Stromal cell of bone marrow (primary cell): Measurements from ENCODE around the gene RRAGD.

ENCODE experiments used
- DNase-seq: peaks from one replicate; pipeline ENCODE4 v3.0.0-alpha.2; 2012; ENCODE audit warnings: low read depth

Gene RRAGD

GRCh38 chr6:89339565-89339964 lies 72.5 kb downstream of the RRAGD start:
- DNase-seq = no peak

GRCh38 chr6:89335164-89335563 lies 76.9 kb downstream of the RRAGD start:
- DNase-seq = no peak

GRCh38 chr6:89330910-89331309 lies 81.2 kb downstream of the RRAGD start:
- DNase-seq = no peak

DNA sequence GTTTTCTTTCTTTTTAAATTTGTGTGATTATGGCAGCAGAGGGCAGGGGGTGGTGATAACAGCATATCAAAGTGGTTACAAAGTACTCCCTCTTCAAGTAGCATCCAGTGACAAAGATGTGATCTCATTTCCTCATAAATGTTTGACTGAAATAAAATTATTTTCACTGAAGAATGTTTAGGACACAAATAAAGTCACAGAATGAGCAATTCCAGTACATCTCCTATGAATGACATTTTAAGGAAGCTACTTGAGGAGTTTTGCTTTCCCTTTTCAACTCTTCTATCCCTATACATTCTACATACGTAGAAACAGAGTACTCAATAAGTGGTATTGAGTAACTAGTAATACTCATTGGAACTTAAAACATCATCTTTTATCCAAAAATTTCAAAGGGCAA lies 83.1 kb downstream of the RRAGD start:
- DNase-seq = no peak

DNA sequence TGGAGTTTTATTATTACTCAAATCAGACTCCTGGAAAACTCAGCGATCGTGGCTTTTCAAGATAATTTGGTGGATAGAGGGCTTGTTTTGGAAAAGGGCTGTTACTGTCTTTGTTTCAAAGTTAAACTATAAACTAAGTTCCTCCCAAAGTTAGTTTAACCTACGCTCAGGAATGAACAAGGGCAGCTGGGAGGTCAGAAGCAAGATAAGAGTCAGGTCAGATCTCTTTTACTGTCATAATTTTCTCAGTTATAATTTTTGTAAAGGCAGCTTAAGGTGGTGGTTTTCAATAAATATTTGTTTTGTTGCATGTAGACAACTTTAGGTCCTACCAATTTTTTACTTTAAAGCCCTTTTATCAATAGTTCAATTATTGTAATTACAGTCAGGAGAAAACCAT lies 87.8 kb downstream of the RRAGD start:
- DNase-seq = no peak

DNA sequence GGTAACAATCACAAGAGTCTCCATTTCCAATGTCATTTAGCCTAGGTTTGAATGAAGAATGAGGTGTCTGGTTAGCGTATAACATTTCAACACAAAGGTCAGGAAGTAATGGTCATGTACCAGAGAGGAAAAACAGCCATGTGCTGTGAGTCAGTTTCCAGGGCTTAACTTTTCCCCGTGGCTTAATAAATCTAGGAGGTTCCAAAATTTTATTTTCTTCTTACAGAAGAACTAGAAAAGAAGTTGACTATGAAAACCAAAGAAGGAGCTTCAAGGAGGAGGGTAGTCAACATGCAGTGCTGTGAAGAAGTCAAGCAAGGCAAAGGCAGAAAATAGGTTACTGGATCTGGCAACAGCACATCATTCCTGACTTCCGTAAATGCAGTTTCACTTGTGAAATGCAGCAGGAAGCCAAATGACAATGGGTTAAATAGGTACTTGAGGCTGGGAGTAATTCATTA lies 88.5 kb downstream of the RRAGD start:
- DNase-seq = peak; percentile 4

DNA sequence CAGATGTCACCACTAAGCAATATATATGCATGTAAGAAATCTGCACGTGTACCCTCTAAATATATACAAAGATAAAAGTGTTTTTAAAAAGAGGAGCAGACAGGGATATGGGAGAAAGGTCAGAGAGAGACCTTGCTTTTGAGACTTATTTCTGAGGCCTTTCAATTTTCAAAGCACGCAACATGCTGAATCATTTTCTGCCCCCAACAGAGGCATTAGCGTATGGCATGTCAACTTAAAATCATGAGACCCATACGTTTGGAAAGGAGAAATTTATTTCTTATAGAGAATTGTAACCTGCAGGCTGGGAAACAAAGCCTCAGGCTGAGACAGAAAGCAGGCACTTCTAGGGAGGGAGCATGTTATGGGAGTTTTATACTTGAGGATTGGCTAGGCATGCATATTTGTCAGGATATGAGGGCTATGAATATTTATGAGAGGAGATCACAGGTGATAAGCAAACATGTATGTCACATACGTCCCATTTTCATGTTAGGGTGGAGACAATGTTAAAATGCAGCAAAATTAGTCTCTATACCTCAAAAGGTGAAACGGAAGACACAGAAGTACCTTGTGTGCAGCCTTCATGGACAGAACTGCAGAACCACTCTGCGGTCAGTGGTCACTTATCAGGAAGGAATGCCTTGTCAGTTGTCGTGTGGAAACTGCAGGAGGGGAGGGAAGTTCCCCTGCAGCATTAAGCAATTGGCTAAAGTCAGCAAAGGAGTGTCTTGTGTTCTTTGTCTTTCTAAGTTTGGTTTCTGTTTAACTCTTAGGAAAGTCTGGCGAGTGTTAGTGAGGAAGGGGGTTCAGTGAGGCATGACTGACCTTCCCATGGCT lies 90.7 kb downstream of the RRAGD start:
- no peak for DNase-seq

DNA sequence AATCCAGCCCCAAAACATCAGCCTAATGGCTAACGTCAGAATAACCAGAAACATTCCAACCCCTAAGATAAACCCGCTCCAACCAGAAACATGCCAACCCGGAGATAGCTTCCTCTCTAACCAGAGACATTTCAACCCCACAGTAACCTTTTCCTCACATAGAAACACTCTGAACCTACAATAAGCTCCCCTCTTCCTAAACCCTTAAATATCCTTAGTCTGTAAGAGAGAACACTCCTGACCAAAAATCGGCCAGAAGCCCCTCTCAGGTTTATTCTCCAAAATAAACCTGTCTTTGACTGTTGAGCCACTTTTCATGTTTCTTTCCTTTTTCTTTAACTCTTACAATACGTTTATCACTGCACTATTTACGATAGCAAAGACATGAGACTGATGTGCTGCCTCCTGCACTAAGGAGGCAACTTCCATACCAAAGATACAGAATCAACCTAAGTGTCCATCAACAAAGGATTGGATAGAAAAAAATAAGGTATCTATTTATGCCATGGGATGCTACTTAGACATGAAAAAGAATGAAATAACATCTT lies 92.0 kb downstream of the RRAGD start:
- DNase-seq = no peak

- DNase-seq = no peak
These were observed 95.0 kb downstream of the RRAGD start for GRCh38 chr6:89317067-89317466.

DNA sequence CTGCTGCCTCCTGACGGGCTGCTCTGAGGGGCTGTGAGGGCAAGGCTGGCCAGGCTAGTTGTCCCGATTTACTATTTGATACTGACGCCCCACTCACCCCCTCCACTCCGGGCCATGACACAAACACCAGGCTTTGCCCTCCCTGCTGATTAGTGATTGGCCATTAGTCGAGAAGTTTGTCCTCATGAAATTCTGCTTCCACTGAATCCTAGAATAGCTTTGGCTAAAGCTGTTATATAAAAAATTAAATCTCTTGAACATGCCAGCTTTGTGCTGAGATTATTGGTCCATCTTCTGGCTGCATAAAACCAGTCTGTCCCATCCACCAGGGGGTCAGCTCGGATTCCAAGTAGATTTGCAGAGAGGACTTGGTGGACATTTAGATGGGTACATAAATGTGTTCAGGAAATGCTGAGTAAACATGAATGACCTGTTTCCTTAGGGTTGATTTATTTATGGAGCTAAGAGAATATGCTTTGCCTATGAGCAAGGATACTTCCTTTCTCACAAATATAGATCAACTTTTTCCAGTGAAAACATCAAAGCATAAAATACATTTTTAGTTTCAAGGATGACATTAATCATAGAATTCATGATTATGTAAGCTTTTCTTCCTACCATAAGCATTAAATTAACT lies 96.7 kb downstream of the RRAGD start, which contains the start of gene GABRR2:
TSS of gene GABRR2 (minus strand) at position 51 of the 637 bp plus-strand sequence. CDS start 134 bp downstream, outside the sequence.
- DNase-seq = no peak

DNA sequence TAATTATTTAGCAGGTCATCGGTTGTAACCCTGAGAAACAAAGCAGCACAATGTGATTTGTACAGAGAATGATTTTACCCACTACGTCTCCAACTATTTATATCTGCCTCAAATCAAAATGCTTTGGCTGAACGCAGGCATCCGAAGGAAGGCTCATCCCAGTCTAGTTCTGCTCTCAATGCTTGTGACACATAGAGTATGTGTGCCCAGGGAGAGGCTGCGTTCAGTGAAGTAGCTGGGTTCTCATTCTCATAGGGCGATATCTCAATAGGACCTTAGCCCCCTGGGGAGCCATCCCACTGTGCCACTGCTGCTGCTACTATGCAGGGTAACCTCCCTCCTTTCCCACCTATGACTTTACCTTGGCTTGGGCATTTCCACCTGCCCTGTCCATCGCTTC lies 97.4 kb downstream of the RRAGD start:
- DNase-seq = no peak
